CD1c-positive myeloid dendritic cell (primary cell): ENCODE data around the gene U2AF1L4.

Experiments used
- DNase-seq: peaks from one replicate; pipeline ENCODE4 v3.0.0-alpha.2; 2016; ENCODE audit errors: extremely low spot score

U2AF1L4 gene

DNA sequence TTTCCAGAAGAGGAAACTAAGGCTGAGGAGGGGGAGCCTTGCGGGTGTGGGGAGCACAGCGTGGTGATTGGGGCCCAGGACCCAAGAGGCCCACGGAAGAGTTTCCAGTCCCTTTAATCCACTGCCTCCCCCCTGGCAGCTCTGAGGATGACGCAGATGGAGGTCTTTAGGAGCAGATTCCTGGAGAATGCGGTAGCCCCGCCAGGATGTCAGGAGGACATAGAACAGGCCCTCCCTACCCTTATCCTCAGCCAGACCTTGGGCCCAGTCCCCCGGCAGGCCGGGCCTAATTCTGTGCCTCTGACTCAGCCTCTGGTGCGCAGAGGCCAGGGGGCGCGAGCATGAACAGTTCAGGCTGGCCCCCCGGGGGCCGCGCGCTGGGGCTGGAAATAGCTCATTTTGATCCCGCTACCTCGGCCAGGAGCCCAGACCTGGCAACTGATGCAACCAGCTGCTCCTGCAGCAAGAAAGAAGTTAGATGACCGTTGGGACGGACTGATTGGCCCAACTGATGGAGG, 12.1 kb upstream of the U2AF1L4 start:
- no peak for DNase-seq

DNA sequence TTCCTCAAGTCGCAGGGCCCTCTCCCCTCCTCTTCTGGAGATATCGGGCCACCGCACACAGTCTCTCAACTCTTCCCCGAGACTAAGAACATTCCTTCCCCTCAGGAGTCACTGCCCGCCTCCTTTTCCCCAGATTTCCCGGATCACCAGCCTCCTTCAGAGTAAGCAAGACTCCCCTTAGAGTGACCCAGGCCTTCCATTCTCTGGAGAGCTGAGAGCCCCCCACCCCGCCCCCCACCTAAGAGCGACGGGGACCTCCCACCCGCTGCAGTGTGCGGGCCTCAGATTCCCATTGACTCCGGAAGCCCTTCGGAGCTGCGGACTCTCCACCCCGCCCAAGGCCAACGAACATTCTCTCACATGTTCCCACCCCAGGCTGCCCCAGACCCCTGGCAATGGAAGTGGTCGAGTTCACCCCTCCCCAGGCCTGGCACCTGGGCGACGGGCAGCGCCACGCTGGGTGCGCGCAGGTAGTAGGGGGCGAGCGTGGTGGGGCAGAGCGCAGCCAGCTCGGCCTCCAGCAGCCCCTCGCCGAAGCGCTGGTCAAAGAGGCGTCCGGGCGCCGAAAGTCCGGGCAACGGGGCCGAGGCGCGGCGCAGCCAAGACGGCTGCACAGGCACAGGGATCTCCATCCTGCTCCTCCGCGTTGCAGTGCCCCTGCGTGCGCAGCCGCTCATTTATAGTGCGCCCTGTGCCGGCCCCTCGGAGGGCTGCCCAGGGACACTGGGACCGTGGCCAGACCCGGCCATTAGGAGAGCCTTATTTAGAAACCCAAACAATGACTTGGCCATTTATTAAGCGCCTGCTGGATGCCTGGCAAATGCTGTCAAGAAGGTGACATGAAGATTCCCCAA, 11.4 kb upstream of the U2AF1L4 start, which contains the start of gene HSPB6:
Gene HSPB6, minus strand, starts transcription at position 653 of the 854 bp plus-strand sequence. Its CDS starts 21 bp downstream, at position 632.
- no peak for DNase-seq

DNA sequence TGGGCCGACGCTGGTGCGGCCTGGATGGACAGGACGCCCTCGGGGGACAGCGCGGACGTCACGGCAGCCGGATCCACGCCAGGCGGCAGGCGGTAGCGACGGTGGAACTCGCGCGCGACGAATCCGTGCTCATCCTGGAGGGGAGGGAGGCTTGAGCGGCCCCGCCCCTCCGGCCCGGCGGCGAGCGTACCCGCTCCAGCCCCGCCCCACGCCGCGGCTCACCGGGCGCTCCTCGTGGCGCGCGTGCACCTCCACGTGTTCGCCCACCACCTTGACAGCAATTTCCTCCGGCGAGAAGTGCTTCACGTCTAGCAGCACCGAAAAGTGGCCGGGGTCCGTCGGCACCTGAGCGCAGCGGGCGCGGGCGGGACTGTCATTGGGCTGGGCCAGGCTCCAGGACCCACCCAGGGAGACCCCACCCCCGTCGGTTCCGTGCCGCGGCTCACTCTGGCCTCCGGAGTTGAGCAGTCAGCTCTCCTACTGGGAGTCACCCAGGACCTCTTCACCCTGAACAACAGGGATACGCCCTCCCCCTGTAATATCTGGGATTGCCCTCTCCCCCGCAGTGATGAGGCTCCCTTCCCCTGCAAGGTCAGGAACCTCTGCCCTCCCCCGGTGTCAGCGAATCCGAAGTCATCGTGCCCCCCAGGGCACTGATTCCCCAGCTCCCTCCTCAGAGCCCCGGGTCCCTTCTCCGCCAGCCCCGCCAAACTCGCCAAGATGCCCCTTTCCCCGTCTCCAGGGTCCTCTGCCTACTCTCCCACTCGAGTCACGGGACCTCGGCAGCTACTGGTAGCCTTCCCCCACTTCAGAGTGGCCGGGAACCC, 10.5 kb upstream of the U2AF1L4 start:
- peak; percentile 64 for DNase-seq

DNA sequence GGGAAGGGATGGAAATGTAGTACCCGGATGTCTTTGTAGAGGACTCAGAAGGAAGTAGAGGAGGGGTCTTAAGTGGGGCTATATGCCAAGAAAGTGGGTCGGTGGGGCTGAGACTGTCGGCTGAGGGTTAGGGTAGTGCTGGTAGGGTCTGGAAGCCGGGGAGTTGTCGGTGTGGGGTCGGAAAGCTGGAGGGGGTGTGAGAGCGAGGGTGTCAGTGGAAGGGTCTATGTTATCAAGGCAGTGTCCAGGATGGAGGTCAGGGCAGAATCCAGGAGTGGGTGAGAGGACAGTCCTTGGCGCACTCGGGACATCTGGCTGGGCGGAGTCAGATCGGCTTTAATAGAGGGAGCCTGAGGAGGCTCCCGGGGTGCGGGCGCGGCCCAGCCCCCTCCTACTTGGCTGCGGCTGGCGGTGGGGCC, 9.9 kb upstream of the U2AF1L4 start:
- no peak for DNase-seq

DNA sequence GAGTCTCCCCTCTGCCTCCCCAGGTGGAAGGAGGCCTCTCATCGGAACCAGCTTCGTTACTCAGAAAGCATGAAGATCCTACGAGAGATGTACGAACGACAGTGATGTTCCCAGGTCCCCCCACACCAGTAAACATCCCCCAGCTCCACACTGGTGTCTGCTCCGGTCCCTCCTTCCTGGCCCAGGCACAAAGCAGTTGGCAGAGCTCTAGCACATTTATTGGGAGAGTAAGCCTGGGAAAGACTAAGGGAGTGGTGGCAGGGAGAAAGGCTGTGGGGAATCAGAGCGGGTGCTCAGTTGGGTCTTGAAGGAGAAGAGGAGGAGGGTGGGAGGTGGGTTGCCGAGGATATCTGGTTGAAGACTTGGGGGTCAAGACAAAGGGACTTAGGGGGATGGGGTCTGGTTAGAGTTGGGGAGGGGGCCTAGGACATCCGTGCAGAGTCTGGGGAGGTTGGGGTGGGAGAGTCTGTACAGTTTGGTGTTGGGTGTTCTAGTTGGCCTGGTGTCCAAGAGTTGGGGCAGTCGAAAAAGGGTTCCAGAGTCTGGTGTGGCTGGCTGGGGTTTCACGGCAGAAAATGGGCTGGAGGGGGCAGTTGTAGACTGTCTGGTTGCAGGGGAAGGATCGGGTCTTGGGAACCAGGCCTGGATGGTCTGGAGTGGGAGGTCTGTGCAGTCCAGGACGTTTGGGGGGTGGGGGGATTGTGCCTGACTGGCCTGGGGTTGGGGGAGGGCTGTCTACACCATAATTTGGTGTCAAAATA, 9.3 kb upstream of the U2AF1L4 start:
- DNase-seq: no peak

DNA sequence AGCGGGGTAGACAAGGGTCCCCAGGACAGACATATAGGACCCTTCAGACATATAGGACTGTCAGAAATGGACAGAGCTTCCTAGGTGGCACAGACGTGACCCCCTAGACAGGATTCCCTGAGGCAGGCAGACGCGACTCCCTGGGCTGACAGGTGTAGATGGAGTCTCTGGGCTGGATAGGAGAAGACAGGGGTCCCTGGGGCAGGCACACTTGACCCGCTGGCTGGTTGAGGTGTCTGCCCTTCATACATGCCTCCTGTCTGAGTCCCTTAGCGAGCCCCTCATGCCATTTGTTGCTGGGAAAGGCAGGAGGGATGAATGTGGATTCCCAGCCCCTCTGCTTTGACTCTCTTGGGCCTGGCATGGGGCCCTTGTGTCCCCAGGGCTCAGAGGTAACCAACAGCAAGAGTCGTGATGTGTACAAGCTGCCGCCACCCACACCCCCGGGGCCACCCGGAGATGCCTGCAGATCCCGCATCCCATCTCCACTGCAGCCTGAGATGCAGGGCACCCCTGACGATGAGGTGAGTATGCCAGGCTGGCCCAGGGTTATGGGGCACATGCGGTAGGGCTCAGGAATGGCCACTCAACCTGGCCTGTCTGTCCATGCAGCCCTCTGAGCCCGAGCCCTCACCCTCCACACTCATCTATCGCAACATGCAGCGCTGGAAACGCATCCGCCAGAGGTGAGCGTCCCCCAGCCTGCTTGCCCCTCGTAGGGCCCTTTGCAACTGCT, 8.6 kb upstream of the U2AF1L4 start:
- no peak for DNase-seq

DNA sequence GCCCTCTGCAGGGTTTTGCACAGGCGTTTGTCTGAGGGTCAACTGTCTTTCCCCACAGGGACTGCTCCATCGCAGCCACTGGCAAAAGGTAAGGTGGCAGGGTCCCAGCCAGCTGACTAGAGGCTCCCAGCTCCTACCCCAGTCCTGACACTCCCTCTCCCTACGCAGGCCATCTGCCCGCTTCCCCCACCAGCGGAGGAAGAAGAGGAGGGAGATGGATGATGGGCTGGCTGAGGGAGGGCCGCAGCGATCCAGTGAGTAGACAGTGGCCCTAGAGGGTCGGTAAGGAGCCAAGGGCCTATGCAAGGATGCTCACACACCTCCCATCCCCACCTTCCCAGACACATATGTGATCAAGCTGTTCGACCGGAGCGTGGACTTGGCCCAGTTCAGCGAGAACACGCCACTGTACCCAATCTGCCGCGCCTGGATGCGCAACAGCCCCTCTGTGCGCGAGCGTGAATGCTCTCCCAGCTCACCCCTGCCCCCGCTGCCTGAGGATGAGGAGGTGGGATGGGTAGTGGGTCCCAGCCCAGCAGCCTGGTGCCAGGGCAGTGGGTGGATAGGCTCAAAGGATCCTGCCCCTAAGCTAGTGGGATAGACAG, 7.6 kb upstream of the U2AF1L4 start:
- DNase-seq: no peak

DNA sequence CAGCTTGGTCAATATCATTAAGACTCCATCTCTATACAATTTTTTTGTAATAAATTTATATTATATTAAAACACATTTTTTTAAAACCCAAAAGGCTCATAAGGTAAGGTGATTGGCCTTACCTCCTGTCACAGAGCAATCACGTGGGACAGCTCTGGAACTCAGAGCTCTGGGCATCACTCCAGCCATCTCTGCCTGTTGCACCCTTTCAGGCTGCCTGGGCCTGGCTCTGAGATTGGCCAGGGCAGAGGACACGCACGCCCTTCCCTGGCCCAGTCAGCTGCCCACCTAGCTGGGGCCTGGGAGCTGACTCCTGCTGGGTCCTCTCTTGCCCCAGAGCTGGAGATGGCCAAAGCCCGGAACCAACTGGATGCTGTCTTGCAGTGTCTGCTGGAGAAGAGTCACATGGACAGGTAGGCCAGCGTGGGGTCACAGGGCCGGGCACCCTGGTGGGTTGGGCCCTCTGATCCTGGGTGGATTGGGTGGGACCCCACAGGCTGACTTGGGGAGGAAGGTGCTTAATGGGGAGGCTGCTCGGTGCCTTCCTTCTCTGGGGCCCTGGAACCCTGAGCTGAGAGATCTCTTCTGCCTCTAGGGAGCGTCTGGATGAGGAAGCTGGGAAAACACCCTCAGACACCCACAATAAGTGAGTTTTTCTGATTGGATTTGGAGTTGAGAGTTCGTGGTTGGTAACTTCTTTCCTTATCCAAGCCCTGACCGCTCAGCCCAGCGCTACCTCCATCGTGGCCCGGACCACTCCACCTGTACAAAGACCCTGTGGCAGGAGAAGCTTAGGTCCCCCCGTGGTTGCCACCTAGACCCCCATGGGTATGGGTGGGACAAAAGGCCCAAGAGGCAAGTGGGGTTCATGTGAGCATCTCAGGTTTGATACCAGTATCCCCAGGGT, 6.9 kb upstream of the U2AF1L4 start:
- peak; percentile 14 for DNase-seq

DNA sequence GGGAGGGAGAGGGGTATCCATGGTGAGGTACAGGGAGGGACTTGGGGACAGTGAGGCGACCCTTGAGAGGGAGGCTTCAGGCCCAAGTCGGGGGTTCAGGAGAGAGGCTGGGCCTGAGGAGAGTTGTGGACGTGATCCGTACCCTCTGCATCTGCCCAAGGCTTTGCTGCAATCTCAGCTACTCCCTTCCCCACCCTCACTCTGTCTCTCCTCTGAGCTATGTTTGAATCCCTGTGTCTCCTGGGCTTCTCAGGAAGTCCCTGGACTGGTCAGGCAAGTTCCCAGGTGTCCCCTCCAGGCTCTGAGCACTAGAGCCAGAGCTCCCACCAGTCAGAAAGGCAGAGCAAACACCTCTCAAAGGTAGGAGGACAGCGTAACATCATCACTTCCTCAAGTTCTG, 4.9 kb upstream of the U2AF1L4 start:
- no peak for DNase-seq

DNA sequence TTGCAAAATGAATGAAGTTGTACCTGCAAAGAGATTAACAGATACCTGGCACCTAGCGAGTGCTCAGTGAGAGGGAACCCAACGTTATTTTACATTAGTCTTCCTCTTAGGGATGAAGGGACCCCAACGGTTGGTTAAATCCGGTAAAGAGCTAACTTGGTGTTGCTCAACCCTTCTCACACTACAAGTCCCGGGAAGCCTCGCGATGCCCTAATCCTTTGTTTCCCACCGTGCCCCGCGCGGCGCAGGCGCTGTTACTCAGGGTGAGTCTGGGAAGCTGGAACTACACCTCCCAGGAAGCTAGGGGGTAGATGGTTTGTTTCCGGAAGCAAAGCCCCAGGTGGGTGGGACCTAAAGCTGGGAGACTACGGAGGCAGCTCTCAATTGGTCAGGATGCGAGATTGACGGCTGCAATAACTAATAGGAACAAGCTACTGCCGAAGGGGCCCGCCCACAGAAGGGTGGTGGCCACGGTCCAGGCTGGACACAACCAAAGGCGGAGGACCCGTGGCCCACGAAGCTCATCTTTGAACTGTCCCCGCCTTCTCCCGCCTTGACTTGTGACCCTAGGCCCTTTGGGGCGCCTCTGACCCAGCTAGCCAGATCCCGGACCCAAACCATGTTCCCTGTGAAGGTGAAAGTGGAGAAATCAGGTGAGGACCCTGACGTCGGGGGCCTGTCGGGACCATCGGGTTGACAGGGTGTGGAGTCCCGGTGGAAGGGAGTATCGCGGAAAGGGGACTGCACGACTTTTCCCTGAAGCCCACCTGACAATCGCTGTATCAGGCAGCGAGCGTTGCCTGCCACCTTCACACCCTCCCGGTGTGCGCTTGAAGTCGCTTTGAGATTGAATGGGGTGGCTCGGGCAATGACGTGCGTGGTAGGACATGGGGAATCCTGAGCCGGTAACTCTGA, 3.1 kb upstream of the U2AF1L4 start, which contains the start of gene LIN37:
Gene LIN37, plus strand, starts transcription at position 471 of the 915 bp plus-strand sequence. Its CDS starts 149 bp downstream, at position 620.
- DNase-seq: peak; percentile 100

DNA sequence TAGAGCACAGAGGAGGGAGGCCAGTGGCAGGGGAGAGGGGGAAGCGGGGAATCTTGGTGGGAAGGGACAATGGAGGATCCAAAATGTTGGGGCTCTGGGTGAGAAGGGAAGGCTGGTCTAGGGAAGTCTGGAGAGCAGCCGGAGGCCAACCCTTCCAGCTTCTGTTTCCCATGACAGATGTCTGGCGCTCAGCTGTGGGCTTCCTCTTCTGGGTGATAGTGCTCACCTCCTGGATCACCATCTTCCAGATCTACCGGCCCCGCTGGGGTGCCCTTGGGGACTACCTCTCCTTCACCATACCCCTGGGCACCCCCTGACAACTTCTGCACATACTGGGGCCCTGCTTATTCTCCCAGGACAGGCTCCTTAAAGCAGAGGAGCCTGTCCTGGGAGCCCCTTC, 1.3 kb upstream of the U2AF1L4 start:
- DNase-seq: peak; percentile 28

DNA sequence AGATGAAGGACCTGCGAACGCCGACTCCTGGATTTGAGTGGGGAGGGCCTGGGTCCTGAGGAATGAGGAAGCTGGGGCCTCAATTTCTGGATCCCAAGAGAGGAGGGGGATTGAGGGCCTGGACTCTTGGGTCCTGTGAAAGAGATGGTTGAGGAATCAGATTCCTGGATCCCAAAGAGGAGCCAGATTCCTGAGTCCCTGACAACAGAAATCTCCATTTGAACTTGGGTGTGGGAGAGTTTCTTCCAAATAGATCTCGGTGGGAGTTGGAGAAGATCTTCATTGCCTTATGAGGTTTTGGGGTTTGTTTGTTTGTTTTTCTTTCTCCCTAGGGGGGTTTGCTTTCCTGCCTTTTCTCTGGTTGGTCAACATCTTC, 857 bp upstream of the U2AF1L4 start:
- DNase-seq: no peak

DNA sequence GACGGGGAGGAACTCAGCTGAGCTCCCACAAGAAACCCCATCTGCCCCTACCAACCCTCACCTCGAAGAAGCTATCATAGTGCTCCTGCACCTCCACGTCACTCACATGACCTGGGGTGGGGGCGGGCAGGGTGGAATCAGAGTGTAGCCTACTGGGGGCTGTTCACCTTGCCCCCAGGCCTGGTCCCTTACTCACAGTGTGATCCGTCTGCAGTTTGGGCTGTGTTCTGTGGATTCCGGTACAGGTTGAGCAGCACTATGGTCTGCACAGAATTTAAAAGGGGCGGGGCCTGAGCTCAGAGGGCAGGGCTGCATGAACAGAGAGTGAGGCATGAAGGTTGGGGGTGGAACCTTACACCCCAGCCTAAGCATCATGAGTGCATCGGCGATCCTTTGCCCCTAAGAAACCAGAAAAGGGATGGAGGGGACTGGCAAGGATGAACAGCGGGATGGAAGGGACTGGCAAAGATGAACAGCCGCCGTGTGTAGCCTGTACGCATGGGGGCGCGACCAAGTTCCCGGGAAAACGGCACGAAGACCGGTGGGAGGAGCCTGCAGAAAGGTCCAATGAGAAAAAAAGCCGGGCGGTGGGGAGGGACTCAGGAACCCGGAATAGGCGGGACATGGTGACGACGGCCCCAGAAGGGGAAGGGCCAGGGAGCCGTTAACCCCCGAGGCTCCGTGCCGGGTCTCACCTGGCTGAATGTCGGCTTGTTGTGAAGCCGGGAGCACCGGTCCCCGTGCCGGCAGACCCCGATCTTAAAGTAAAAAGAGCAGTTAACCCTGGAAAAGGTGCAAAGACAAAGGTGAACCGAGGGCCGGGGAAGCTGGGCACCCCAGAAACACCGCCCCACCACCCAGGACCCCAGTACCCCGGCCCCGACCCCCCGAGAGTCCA, 539 bp downstream of the U2AF1L4 start:
- peak; percentile 98 for DNase-seq

DNA sequence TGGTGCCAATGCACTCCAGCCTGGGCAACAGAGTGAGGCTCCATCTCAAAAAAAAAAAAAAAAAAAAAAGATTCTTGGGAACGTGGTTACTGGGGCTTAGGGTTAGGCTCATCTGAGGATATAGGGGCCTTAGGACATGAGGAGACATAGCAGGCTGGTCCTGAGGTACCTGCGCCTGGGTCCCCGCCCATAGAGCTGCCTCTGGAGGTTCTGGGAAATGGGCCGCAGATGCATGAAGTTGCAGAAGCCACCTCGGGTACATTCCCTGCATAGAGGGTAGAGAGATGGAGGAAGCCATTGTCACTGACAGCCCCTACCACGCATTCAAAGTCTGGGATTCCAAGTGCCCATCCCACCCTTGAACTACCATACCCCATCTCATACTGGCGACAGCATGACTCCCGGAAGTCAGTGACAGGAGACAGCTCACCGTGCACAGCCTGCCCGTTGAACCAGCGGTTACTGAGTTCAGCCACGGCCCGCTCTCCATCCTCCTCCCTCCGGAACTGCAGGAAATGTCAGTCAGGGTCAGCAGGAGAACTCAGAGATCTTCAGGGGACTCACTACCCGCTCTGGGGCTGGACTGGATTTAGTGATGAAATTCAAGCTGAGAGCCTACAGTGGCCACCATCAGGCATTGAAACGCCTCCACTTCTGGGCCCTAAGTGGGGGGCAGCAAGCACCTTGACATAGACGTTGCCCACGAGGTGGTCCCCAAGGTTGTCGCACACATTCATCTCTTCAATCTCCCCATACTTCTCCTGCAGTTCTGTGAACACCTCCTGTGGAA, 1.4 kb downstream of the U2AF1L4 start:
- no peak for DNase-seq

DNA sequence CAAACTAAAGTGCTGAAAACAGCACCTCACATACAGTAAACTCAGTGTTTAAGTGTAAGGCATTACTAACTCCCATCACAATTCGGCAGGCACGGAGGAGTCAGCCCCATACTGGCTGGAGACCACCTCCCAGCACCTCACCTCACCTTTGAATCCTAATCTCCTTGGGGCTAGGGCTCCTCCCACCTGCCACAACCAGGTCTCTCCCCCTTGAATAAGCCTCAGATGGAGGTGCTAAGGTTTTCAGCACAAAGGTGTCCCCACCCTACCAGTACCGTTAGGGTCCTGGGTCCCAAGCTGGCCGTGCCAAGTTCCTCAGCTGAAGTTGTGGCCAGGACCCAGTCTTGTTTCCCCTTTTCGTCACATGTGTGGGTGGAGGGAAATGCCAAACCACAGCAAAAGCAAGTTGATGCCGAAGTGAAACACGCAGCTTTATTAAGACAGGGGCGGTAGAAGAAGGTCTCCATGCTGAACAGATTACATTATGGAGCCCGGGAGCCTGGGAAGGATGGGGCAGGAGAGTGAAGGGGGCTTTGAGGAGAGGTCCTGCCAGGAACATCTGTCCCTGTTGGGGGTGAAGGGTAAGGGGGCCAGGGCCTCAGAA, 3.0 kb downstream of the U2AF1L4 start, which contains the start of gene IGFLR1:
Gene IGFLR1, minus strand, starts transcription at position 332 of the 604 bp plus-strand sequence. CDS start 1,272 bp downstream, outside the sequence.
- DNase-seq: peak; percentile 94

DNA sequence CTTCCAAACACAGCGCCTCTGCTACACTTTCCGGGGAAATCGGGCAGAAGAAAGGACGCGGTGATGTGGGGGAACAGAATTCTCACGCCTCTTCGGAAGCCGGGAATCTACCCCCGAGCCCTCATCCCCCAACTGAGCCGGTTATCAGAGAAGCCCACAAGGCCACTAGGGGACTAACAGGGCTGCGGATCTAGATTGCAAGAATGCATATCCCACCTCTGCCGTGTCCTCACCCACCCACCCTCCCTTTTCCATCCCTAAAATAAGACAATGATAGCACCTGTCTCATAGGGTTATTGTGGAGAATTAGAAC, 4.1 kb downstream of the U2AF1L4 start:
- no peak for DNase-seq
